Ishikawa (cell line): ENCODE results near the gene KRT12.

ENCODE experiments used
- CEBPB ChIP-seq: IDR thresholded peaks from 2 replicates; pipeline ENCODE4 v1.6.1; 2012
- CREB1 ChIP-seq: IDR thresholded peaks from 2 replicates; pipeline ENCODE4 v1.6.1; 2012; ENCODE audit warnings: low read depth
- EGR1 ChIP-seq: IDR thresholded peaks from 2 replicates; pipeline ENCODE4 v1.6.1; 2012
- EP300 ChIP-seq: IDR thresholded peaks from 2 replicates; pipeline ENCODE4 v1.6.1; 2012; ENCODE audit warnings: borderline replicate concordance
- MAX ChIP-seq: IDR thresholded peaks from 2 replicates; pipeline ENCODE4 v1.6.1; 2012
- NFIC ChIP-seq: IDR thresholded peaks from 2 replicates; pipeline ENCODE4 v1.6.1; 2012
- RAD21 ChIP-seq: IDR thresholded peaks from 2 replicates; pipeline ENCODE4 v1.6.1; 2012; ENCODE audit warnings: low read depth
- TAF1 ChIP-seq: IDR thresholded peaks from 2 replicates; pipeline ENCODE4 v1.6.1; 2012; ENCODE audit warnings: low read depth, mild to moderate bottlenecking
- TEAD4 ChIP-seq: IDR thresholded peaks from 2 replicates; pipeline ENCODE4 v1.6.1; 2012
- USF1 ChIP-seq: IDR thresholded peaks from 2 replicates; pipeline ENCODE4 v1.6.1; 2012
- TF ChIP-seq, protein P1 (sequence below): IDR thresholded peaks from 2 replicates; pipeline ENCODE4 v1.6.1; 2012; ENCODE audit warnings: low read depth, mild to moderate bottlenecking

DNA sequence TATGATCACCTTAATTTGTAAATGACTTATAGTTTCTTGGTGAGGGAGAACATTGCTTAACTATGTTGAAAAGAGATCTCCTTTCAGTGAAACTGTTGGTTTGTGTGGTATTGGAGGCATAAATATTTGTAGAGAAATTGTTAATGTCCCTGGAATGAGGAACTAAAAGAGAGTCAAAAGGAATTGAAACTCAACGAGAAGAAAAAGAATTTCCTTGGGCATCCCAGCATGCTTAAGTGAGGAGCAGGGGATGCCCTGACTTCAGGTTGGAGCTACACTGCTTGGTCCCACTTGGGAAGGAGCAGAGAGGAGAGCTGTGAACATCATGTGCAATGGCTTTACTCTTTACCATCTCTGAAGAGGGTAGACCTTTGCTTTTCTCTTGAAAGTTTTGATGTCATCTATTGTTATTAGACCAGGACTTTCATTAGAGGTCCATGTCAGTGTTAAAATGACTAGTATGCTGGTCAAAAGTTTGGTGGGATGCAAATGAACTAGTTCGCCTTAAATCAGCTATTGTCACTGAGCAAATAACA, 48.8 kb upstream of the KRT12 start:
- TF ChIP-seq CEBPB (no peak), TAF1 (no peak), RAD21 (no peak), USF1 (no peak), EGR1 (no peak), EP300 (no peak), MAX (no peak), CREB1 (no peak), TEAD4 (no peak), NFIC (no peak)
- TF ChIP-seq, protein P1, sequence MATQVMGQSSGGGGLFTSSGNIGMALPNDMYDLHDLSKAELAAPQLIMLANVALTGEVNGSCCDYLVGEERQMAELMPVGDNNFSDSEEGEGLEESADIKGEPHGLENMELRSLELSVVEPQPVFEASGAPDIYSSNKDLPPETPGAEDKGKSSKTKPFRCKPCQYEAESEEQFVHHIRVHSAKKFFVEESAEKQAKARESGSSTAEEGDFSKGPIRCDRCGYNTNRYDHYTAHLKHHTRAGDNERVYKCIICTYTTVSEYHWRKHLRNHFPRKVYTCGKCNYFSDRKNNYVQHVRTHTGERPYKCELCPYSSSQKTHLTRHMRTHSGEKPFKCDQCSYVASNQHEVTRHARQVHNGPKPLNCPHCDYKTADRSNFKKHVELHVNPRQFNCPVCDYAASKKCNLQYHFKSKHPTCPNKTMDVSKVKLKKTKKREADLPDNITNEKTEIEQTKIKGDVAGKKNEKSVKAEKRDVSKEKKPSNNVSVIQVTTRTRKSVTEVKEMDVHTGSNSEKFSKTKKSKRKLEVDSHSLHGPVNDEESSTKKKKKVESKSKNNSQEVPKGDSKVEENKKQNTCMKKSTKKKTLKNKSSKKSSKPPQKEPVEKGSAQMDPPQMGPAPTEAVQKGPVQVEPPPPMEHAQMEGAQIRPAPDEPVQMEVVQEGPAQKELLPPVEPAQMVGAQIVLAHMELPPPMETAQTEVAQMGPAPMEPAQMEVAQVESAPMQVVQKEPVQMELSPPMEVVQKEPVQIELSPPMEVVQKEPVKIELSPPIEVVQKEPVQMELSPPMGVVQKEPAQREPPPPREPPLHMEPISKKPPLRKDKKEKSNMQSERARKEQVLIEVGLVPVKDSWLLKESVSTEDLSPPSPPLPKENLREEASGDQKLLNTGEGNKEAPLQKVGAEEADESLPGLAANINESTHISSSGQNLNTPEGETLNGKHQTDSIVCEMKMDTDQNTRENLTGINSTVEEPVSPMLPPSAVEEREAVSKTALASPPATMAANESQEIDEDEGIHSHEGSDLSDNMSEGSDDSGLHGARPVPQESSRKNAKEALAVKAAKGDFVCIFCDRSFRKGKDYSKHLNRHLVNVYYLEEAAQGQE = no peak
